ENCODE measurements around the gene BRD8. TPM values are rescaled to one million over a fixed set of nuclear protein-coding genes. Genes with fewer than 3 reads are reported as not detected.

Gene BRD8
- total RNA-seq, 4 donors from 2014 or later, result 27.9 to 39.9 (median 32.6) TPM

- intact Hi-C loops (cut with DNase I), result no loop called here
- Histone ChIP-seq H3K27ac (no peak overlapping the region), H3K36me3 (no peaks in the 10 kb centered on the region), H3K27me3 (peaks cover 0 to 20% (median 0%) of the 10 kb centered on the region in 4 donors), H3K4me1 (no peaks in the 10 kb centered on the region), H3K4me3 (no peak overlapping the region), H3K9me3 (no peaks in the 10 kb centered on the region)
- WGBS, 2 donors, result 20 to 44% methylated on average over 1 of the region's 1 CpG
- no peak for TF ChIP-seq POLR2A (IDR thresholded peaks at IDR 0.05)
- no peak for TF ChIP-seq CTCF (IDR thresholded peaks at IDR 0.05)
- no peak for DNase-seq
Measured at GRCh38 chr5:138111937-138112336, 66.5 kb downstream of the BRD8 start.

- no peaks in the 10 kb centered on the region for H3K4me1 ChIP-seq
- peaks cover 0 to 20% (median 0%) of the 10 kb centered on the region in 4 donors for H3K27me3 ChIP-seq
- no peak overlapping the region for H3K27ac ChIP-seq
- no peaks in the 10 kb centered on the region for H3K9me3 ChIP-seq
- WGBS, 2 donors, result 73 to 79% methylated on average over 4 of the region's 4 CpGs
- H3K36me3 ChIP-seq, result no peaks in the 10 kb centered on the region
- TF ChIP-seq POLR2A (IDR thresholded peaks at IDR 0.05) (no peak), CTCF (IDR thresholded peaks at IDR 0.05) (no peak)
- H3K4me3 ChIP-seq, result no peak overlapping the region
- intact Hi-C loops (cut with DNase I), result no loop called here
- no peak for DNase-seq
Measured at GRCh38 chr5:138111181-138111580, 67.2 kb downstream of the BRD8 start.

- Histone ChIP-seq H3K9me3 (no peaks in the 10 kb centered on the region), H3K4me1 (no peaks in the 10 kb centered on the region), H3K27ac (no peak overlapping the region), H3K27me3 (peaks cover 0 to 23% (median 0%) of the 10 kb centered on the region in 4 donors), H3K4me3 (no peak overlapping the region), H3K36me3 (no peaks in the 10 kb centered on the region)
- DNase-seq, result no peak
- TF ChIP-seq CTCF (IDR thresholded peaks at IDR 0.05) (no peak), POLR2A (IDR thresholded peaks at IDR 0.05) (no peak)
- intact Hi-C loops (cut with DNase I), result no loop called here
- WGBS, 2 donors, result 38 to 58% methylated on average over 4 of the region's 4 CpGs
Measured at GRCh38 chr5:138110266-138110963, 68.0 kb downstream of the BRD8 start.

- Histone ChIP-seq H3K27ac (no peak overlapping the region), H3K4me3 (no peak overlapping the region), H3K4me1 (no peaks in the 10 kb centered on the region), H3K9me3 (no peaks in the 10 kb centered on the region), H3K36me3 (no peaks in the 10 kb centered on the region), H3K27me3 (peaks cover 0 to 27% (median 0%) of the 10 kb centered on the region in 4 donors)
- no peak for DNase-seq
- intact Hi-C loops (cut with DNase I), result no loop called here
- WGBS, 2 donors, result 70 to 89% methylated on average over 1 of the region's 1 CpG
- TF ChIP-seq POLR2A (IDR thresholded peaks at IDR 0.05) (no peak), CTCF (IDR thresholded peaks at IDR 0.05) (no peak)
Measured at GRCh38 chr5:138109463-138110265, 68.8 kb downstream of the BRD8 start.

- 56 to 59% methylated on average over 1 of the region's 1 CpG for WGBS, 2 donors
- intact Hi-C loops (cut with DNase I), result no loop called here
- no peak for TF ChIP-seq POLR2A (IDR thresholded peaks at IDR 0.05)
- TF ChIP-seq CTCF (IDR thresholded peaks at IDR 0.05), result no peak
- H3K4me3 ChIP-seq, result no peak overlapping the region
- H3K4me1 ChIP-seq, result no peaks in the 10 kb centered on the region
- H3K27ac ChIP-seq, result no peak overlapping the region
- no peaks in the 10 kb centered on the region for H3K36me3 ChIP-seq
- peaks cover 0 to 31% (median 0%) of the 10 kb centered on the region in 4 donors for H3K27me3 ChIP-seq
- H3K9me3 ChIP-seq, result no peaks in the 10 kb centered on the region
- DNase-seq, result no peak
Measured at GRCh38 chr5:138107213-138107612, 71.2 kb downstream of the BRD8 start.

All from esophagus squamous epithelium (tissue), 5 donors.